NCI-H2196 treated with DMSO at 0.1 percent for 48 hours (cell line): ENCODE results near the gene FOXA2.

ENCODE experiments used
- DNase-seq: peaks from one replicate; lab custom pipeline; 2025; ENCODE audit not compliant: unreplicated experiment; lab: John Stamatoyannopoulos, UW

FOXA2 gene

GRCh38 chr20:22542427-22542826, 41.9 kb downstream of the FOXA2 start:
- DNase-seq: no peak

GRCh38 chr20:22540832-22541231, 43.5 kb downstream of the FOXA2 start:
- no peak for DNase-seq

- no peak for DNase-seq
Measured at GRCh38 chr20:22536956-22537756, 47.2 kb downstream of the FOXA2 start.

- no peak for DNase-seq
Measured at GRCh38 chr20:22536141-22536828, 48.1 kb downstream of the FOXA2 start.

- DNase-seq: no peak
Measured at GRCh38 chr20:22535483-22535882, 48.9 kb downstream of the FOXA2 start.

- DNase-seq: no peak
Measured at GRCh38 chr20:22533823-22534751, 50.3 kb downstream of the FOXA2 start.

GRCh38 chr20:22532598-22532997, 51.8 kb downstream of the FOXA2 start:
- no peak for DNase-seq

GRCh38 chr20:22531756-22532155, 52.6 kb downstream of the FOXA2 start:
- DNase-seq: no peak

GRCh38 chr20:22531056-22531615, 53.2 kb downstream of the FOXA2 start:
- no peak for DNase-seq
